Activated naive CD4-positive, alpha-beta T cell treated with anti-CD3 and anti-CD28 coated beads, Interleukin-2, amount 10 ng/mL, durations not matched to agents 7 days and 5 days (primary cell): Measurements from ENCODE around the gene EEIG1.
A peak's percentile ranks its signal among the peaks of the same experiment; 100 is the strongest.
"Not testable (repeated sequence)": the region's sequence is repeated elsewhere in the genome, so short reads cannot be mapped to it uniquely, and the experiment has no call there.

Experiments
- CTCF ChIA-PET: fragments of 350-600 bp; sonication (Branson Sonifier 250); formaldehyde crosslinking; loops from one replicate; lab custom pipeline; 2021; ENCODE audit warnings: antibody characterized with exemption; lab: Charles Lee
- DNase-seq: peaks from one replicate; pipeline ENCODE4 v3.0.0-alpha.2; 2020
- H3K27ac Mint-ChIP-seq: one replicate; pipeline ENCODE4 v1.8.0; 2021; ENCODE audit warnings: mild to moderate bottlenecking, moderate library complexity, mixed read lengths
- H3K27me3 Mint-ChIP-seq: one replicate; pipeline ENCODE4 v1.8.0; 2021; ENCODE audit warnings: mild to moderate bottlenecking, mixed read lengths
- H3K36me3 Mint-ChIP-seq: one replicate; pipeline ENCODE4 v1.8.0; 2021; ENCODE audit warnings: mixed read lengths
- H3K4me1 Mint-ChIP-seq: one replicate; pipeline ENCODE4 v1.8.0; 2021; ENCODE audit warnings: mixed read lengths
- H3K4me3 Mint-ChIP-seq: one replicate; pipeline ENCODE4 v1.8.0; 2021; ENCODE audit warnings: mild to moderate bottlenecking, moderate library complexity, mixed read lengths
- H3K9me3 Mint-ChIP-seq: one replicate; pipeline ENCODE4 v1.8.0; 2021; ENCODE audit warnings: mixed read lengths

Gene EEIG1

DNA sequence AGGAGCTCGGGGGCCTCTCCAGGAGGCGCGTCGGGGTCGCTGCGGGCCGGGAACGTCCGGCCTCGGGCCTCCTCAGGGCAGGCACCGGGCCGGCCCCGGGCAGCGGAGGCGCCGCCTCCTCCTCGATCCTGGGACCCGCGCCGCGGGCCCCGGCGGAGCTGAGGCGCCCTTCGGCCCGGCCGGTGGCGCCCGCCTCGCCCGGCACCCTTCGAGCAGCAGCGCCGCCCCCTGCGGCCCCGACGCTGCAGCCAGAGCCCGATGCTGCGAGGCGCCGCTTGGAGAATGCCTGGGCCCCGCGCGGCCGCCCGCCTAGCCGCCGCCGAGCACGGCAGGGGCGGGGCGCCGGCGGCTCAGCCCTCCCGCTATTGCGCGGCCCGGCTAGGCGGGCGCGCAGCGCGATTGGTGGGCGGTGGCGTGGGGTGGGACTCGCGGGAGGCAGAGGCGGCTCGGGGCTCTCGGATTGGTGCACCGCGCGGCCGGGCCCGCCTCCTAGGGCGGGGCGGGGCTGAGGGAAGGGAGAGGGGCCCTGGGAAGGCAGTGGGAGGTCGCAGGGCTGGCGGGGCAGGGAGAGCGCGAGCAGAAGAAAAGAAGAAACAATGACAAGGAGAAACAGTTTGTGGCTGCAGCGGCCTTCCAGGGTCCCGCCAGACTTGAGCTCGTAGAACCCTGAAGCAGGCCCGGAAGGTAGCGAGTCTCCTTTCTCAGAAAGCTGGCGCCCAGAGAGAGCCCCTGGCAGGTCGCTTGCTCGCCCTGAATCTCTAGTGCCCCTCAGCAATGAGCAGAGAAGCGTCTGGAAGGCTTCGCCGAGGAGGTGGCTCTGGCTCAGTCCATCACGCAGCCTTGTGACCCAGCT, at the start of gene EEIG1:
Gene EEIG1 (minus strand): TSS at position 284 of the 853 bp plus-strand sequence. CDS start 852 bp downstream, outside the sequence.
- peak; percentile 98 for DNase-seq
- H3K27ac Mint-ChIP-seq: peak within 1 kb of the TSS; percentile 97
- H3K36me3 Mint-ChIP-seq: peaks cover 39% of the 10 kb centered on the region
- H3K4me1 Mint-ChIP-seq: peaks cover 46% of the 10 kb centered on the region
- CTCF ChIA-PET: interaction anchor here (0.6 to 19.7 kb wide), 11 partner anchors 8 to 53 kb away, joined by 3 to 159 read pairs (median 4); no protein-coding TSS in a partner anchor
- no peaks in the 10 kb centered on the region for H3K27me3 Mint-ChIP-seq
- peak within 1 kb of the TSS; percentile 94 for H3K4me3 Mint-ChIP-seq
- no peaks in the 10 kb centered on the region for H3K9me3 Mint-ChIP-seq

DNA sequence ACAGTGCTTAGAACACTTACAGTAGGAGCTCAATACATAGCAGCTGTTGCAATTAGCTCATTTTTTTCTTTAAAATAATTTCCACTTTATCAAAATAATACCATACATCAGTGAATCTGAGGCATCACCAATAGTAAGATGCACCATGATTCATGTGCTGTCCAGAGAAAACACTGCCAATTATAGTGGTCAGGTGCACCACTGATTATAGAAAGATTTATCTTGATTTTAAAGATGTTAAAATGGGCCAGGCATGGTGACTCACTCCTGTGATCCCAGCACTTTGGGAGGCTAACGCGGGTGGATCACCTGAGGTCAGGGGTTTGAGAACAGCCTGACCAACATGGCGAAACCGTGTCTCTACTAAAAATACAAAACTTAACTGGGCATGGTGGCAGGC, 46.9 kb upstream of the EEIG1 start:
- H3K27ac Mint-ChIP-seq: peak overlapping the region; percentile 99
- peaks cover 6% of the 10 kb centered on the region for H3K36me3 Mint-ChIP-seq
- H3K9me3 Mint-ChIP-seq: no peaks in the 10 kb centered on the region

DNA sequence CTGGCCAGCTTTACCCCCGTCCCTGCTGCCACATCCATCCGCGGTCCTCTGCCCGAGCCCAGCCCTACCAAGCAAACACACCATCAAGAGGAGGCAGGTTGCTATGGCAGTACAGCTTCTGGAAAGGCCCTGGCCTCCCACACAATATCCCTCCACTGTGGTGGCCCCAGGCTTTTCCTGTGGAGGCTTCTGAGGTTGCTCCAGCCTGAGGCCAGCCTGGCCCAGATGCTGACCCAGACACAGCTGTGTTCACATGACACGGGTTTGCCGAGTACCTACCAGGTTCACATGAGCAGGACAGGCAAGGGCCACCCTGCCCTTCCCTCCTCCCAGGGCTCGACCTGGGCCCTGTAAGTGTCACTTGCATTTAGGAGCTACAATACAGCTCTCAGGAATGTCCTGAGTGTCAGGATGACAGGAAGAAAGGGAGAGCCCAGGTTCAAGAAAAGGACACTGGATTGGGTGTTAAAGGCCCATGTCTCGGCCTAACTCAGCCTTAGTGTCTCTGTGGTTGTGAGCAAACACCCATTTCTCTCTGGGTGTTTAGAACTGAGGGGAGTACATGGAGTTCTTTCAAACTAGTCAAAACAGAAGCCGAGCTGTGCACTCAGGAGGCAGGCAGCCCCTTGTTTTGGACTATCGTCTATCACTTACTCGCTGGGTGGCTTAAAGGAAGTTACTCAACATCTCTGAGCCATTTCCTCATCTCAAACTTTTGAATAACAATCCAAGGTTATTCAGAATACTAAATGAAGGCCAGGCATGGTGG, 46.2 kb upstream of the EEIG1 start:
- peaks cover 6% of the 10 kb centered on the region for H3K36me3 Mint-ChIP-seq
- CTCF ChIA-PET: interaction anchor here (0.8 to 6.3 kb wide), 8 partner anchors 8 to 90 kb away, joined by 3 to 35 read pairs (median 8); partner anchors contain the start of gene EEIG1
- peak overlapping the region; percentile 87 for H3K4me3 Mint-ChIP-seq
- peak; percentile 61 for DNase-seq
- peaks cover 94% of the 10 kb centered on the region for H3K4me1 Mint-ChIP-seq
- H3K27me3 Mint-ChIP-seq: peaks cover 7% of the 10 kb centered on the region
- H3K9me3 Mint-ChIP-seq: no peaks in the 10 kb centered on the region
- peak overlapping the region; percentile 99 for H3K27ac Mint-ChIP-seq

More for the DNA sequence above, 46.9 kb upstream of the EEIG1 start:
- peaks cover 92% of the 10 kb centered on the region for H3K4me1 Mint-ChIP-seq
- DNase-seq: no peak
- H3K27me3 Mint-ChIP-seq: peaks cover 7% of the 10 kb centered on the region
- peak overlapping the region; percentile 55 for H3K4me3 Mint-ChIP-seq
- CTCF ChIA-PET: interaction anchor here (2.0 to 6.3 kb wide), 4 partner anchors 20 to 85 kb away, joined by 6 to 35 read pairs (median 19); partner anchors contain the start of gene EEIG1

DNA sequence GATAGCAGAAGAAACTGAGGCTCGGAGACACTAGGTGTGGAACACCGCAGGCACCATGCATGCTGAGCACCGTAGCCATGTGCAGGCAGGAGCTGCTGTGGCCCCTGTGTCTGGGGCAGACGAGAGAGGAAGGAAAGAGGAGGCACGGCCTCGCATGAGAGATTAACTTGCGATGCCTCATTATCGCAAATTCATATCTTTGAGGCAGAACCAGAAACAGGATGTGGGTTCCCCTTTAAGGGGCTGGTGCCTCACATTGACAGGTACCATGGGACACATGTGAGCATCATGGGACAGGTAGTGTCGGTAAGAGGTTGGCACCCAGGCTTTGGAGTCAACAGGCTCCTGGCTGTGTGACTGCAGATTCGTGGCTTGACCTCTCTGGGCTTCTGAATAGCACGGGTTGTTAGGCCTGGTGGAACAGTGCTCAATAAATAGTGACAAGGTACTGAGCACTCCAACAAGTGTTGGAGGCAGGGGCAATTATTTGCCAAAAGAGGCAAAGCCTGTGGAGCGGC, 45.5 kb upstream of the EEIG1 start:
- Mint-ChIP-seq H3K9me3 (no peaks in the 10 kb centered on the region), H3K36me3 (peaks cover 6% of the 10 kb centered on the region), H3K27me3 (peaks cover 7% of the 10 kb centered on the region), H3K27ac (peak overlapping the region; percentile 99), H3K4me3 (peak overlapping the region; percentile 87), H3K4me1 (peaks cover 94% of the 10 kb centered on the region)
- CTCF ChIA-PET: interaction anchor here (0.8 to 6.3 kb wide), 9 partner anchors 9 to 91 kb away, joined by 3 to 35 read pairs (median 6); partner anchors contain the start of gene EEIG1
- peak; percentile 90 for DNase-seq

DNA sequence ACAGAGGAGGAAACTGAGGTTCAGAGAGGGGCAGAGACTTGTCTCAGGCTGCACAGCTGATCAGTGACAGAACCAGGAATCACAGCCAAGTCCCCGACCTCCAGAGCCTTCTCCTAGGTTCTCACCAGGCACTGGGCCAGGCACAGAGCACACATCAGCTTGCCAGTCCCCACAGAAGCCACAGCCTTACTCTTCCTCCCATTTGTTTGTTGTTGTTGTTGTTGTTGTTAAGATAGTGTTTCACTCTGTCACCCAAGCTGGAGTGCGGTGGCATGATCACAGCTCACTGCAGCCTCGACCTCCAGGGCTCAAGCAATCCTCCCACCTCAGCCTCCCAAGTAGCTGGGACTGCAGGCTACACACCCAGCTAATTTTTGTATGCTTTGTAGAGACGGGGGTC, 44.9 kb upstream of the EEIG1 start:
- H3K27me3 Mint-ChIP-seq: peaks cover 7% of the 10 kb centered on the region
- peak overlapping the region; percentile 87 for H3K4me3 Mint-ChIP-seq
- peaks cover 4% of the 10 kb centered on the region for H3K36me3 Mint-ChIP-seq
- CTCF ChIA-PET: interaction anchor here (0.8 to 6.3 kb wide), 8 partner anchors 9 to 92 kb away, joined by 3 to 35 read pairs (median 8); partner anchors contain the start of gene EEIG1
- H3K9me3 Mint-ChIP-seq: no peaks in the 10 kb centered on the region
- H3K27ac Mint-ChIP-seq: peak overlapping the region; percentile 99
- DNase-seq: peak; percentile 53
- H3K4me1 Mint-ChIP-seq: peaks cover 94% of the 10 kb centered on the region

DNA sequence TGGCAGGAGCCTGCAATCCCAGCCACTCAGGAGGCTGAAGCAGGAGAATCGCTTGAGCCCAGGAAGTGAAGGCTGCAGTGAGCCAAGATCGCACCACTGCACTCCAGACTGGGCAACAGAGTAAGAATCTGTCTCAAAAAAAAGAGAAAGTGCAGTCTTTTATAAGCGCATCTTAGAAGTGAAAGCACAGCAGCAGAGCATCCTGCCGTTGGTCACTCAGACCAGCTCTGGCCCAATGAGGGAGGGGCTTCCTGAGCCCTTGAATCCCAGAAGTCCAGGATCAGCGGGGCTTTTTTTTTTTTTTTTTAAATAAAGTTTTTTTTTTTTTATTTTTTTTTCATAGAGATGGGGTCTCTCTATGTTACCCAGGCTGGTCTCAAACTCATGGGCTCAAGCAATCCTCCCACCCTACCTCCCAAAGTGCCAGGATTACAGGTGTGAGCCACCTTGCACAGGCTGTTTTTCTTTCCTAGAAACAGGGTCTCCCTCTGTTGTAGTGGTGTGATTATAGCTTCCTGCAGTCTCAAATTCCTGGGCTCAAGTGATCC, 44.0 kb upstream of the EEIG1 start:
- peaks cover 94% of the 10 kb centered on the region for H3K4me1 Mint-ChIP-seq
- DNase-seq: peak; percentile 52
- peaks cover 7% of the 10 kb centered on the region for H3K27me3 Mint-ChIP-seq
- H3K27ac Mint-ChIP-seq: peak overlapping the region; percentile 99
- H3K4me3 Mint-ChIP-seq: peak overlapping the region; percentile 87
- no peaks in the 10 kb centered on the region for H3K9me3 Mint-ChIP-seq
- H3K36me3 Mint-ChIP-seq: peaks cover 3% of the 10 kb centered on the region
- CTCF ChIA-PET: interaction anchor here (1.9 to 6.3 kb wide), 4 partner anchors 10 to 82 kb away, joined by 5 to 35 read pairs (median 27); no protein-coding TSS in a partner anchor

DNA sequence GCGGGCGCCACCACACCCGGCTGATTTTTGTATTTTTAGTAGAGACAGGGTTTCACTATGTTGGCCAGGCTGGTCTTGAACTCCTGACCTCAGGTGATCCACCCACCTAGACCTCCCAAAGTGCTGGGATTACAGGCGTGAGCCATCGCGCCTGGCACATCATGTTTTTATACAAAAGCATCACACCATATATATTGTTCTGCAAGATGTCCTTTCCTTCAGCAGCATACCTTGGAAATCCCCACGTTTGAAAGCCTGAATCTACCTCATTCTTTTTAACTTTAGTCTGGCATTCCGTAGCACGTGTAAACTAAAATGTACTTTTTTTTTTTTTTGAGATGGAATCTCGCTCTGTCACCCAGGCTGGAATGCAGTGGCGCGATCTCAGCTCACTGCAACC, 42.9 kb upstream of the EEIG1 start:
- not testable (repeated sequence) for H3K9me3 Mint-ChIP-seq, H3K4me3 Mint-ChIP-seq, H3K27me3 Mint-ChIP-seq, DNase-seq, H3K36me3 Mint-ChIP-seq
- CTCF ChIA-PET: interaction anchor here (4.3 kb wide), 1 partner anchor 11 kb away, joined by 25 read pairs; no protein-coding TSS in a partner anchor
- Mint-ChIP-seq H3K27ac (peak overlapping the region; percentile 99), H3K4me1 (peaks cover 88% of the 10 kb centered on the region)

DNA sequence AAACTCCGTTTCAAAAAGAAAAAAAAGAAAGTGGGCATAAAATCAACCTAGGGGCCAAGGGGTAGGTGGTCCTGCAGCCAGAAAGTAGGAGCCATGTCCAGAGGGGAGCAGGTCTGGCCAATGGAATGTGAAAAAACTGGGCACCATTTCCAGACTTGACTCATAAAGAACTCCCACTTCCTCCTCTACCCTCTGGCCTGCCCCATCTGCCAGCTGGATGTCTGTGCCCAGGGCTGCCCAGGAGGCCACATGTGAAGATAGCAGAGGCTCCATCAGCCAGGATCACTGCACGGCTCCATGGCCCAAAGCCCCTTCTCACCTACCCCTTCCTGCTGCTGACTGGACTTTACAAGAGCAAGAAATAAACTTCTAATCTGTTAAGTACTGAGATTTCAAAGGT, 42.1 kb upstream of the EEIG1 start:
- H3K4me3 Mint-ChIP-seq: no peak overlapping the region
- H3K27ac Mint-ChIP-seq: peak overlapping the region; percentile 67
- H3K36me3 Mint-ChIP-seq: peaks cover 2% of the 10 kb centered on the region
- CTCF ChIA-PET: interaction anchor here (0.7 to 4.3 kb wide), 3 partner anchors 11 to 43 kb away, joined by 3 to 25 read pairs (median 12); no protein-coding TSS in a partner anchor
- peaks cover 80% of the 10 kb centered on the region for H3K4me1 Mint-ChIP-seq
- no peak for DNase-seq
- H3K9me3 Mint-ChIP-seq: no peaks in the 10 kb centered on the region
- peaks cover 7% of the 10 kb centered on the region for H3K27me3 Mint-ChIP-seq

DNA sequence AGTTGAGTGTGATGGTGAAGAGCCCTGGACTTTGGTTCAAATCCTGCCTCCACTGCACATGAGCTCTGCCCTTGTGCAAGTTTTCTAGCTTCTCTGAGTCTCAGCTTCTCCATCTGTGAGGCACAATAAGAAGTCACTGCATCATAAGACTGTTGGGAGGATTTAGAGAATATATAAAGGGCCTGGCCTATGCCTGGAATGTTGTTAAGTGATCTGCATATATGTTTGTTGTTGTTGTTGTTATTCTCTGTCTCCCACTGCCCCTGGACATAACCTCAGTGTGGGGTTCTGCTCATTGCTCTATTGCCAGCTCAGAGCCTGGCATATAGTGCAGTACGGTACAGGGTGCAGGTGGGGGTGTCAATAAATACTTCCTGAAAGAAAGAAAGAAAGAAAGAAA, 40.3 kb upstream of the EEIG1 start:
- peak overlapping the region; percentile 44 for H3K27ac Mint-ChIP-seq
- CTCF ChIA-PET: interaction anchor here (0.7 to 2.1 kb wide), 3 partner anchors 13 to 40 kb away, joined by 3 to 12 read pairs (median 4); partner anchors contain the start of gene EEIG1
- H3K36me3 Mint-ChIP-seq: peaks cover 2% of the 10 kb centered on the region
- H3K27me3 Mint-ChIP-seq: peaks cover 7% of the 10 kb centered on the region
- DNase-seq: no peak
- no peak overlapping the region for H3K4me3 Mint-ChIP-seq
- H3K4me1 Mint-ChIP-seq: peaks cover 65% of the 10 kb centered on the region
- no peaks in the 10 kb centered on the region for H3K9me3 Mint-ChIP-seq

DNA sequence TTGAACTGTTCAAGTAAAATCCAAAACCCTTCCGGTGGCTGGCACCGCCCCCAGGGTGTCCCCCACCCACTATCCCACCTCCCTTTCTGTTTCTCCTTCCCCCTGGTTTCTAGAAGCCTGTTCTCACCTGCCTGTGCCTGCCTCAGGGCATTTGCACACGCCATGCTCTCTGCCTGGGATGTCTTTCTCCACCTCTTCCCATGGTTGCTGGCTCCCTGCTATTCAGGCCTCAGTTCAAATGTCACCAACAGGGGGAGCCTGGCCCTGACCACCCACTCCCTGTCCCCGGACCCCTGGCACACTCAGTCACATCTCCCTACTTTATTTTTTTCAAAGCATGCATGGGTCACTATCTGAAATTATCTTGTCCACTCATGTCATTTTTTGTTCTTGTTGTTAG, 39.9 kb upstream of the EEIG1 start:
- Mint-ChIP-seq H3K27ac (no peak overlapping the region), H3K4me3 (no peak overlapping the region), H3K4me1 (peaks cover 63% of the 10 kb centered on the region), H3K9me3 (no peaks in the 10 kb centered on the region), H3K27me3 (peaks cover 7% of the 10 kb centered on the region), H3K36me3 (peaks cover 2% of the 10 kb centered on the region)
- DNase-seq: no peak
- CTCF ChIA-PET: interaction anchor here (0.7 to 2.1 kb wide), 3 partner anchors 13 to 40 kb away, joined by 3 to 12 read pairs (median 4); partner anchors contain the start of gene EEIG1

DNA sequence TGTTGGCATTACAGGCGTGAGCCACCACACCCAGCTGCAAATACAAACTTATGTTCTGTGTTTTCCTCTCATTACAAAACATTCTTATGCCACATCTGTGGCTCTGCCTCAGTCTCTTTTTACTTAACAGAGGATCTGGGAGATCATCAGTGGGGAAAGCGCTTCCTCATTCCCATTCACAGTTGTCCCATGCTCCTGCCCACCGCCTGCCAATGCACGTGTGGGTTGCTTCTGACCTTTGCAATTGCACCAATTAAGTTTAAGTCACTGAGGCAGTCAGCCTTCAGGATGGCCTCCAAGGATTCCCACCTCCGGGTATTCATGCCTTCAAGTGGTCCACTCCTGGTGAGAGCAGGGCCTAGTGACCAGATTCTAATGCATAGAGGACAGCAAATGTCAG, 34.9 kb upstream of the EEIG1 start:
- Mint-ChIP-seq H3K27ac (no peak overlapping the region), H3K36me3 (no peaks in the 10 kb centered on the region), H3K27me3 (no peaks in the 10 kb centered on the region), H3K4me3 (no peak overlapping the region), H3K9me3 (no peaks in the 10 kb centered on the region), H3K4me1 (peaks cover 37% of the 10 kb centered on the region)
- DNase-seq: no peak
- CTCF ChIA-PET: no interaction called here

DNA sequence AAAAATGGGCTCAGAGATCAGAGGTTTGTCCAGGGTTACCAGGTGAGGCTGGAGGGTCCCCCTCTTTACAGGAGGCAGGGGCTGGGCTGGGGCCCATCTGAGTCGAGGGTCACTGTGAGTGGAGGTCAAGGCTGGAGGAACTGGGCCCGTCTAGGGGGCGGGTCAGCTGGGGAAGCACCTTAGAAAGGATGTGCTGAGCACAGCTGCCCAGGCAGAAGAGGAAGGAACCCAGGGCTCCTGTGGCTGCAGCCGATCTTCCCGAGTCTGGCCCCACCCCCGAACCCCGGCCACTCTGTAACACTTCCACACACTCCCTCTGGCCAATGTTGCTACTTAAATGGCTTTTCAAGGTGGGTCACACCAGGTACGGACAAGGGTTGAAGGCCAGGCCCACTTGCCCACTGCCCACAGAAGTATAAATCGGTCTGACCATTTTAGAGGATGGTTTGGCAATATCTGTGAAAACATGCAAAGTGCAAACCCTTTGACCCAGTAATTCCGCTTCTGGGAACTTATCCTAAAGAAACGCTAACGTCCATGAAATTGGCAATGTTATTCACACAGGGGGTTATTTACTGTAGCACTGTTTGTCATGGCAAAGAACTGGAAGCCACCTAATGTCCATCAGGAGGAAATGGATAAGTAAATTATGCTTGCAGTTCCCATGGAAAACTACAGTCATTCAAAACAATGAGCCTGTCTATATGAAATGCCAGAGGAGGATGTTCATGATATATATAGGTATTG, 30.5 kb upstream of the EEIG1 start:
- H3K27ac Mint-ChIP-seq: no peak overlapping the region
- H3K9me3 Mint-ChIP-seq: peaks cover 4% of the 10 kb centered on the region
- CTCF ChIA-PET: interaction anchor here (1.5 kb wide), 1 partner anchor 23 kb away, joined by 4 read pairs; no protein-coding TSS in a partner anchor
- H3K36me3 Mint-ChIP-seq: peaks cover 9% of the 10 kb centered on the region
- no peak for DNase-seq
- no peak overlapping the region for H3K4me3 Mint-ChIP-seq
- peaks cover 3% of the 10 kb centered on the region for H3K27me3 Mint-ChIP-seq
- H3K4me1 Mint-ChIP-seq: peaks cover 65% of the 10 kb centered on the region
